AG09309 (cell line): ENCODE measurements around the gene LCN9.
A peak's percentile ranks its signal among the peaks of the same experiment; 100 is the strongest.

Experiments used
- DNase-seq: peaks from one replicate; pipeline ENCODE4 v3.0.0-alpha.2; 2010; ENCODE audit warnings: low read depth
- H3K4me3 ChIP-seq: 2 replicates; pipeline ENCODE4 v1.5.1; 2011; ENCODE audit warnings: mild to moderate bottlenecking, low read depth, low read length, moderate library complexity; ENCODE audit not compliant: control insufficient read depth
- CTCF ChIP-seq: IDR thresholded peaks from 2 replicates; pipeline ENCODE4 v1.5.1; 2011; ENCODE audit warnings: mild to moderate bottlenecking, low read depth, low read length, inconsistent platforms; ENCODE audit not compliant: insufficient read depth, control insufficient read depth; ENCODE audit errors: missing control alignments

The LCN9 gene

GRCh38 chr9:135700525-135700924, 37.4 kb downstream of the LCN9 start:
- no peak overlapping the region for H3K4me3 ChIP-seq
- TF ChIP-seq CTCF, result no peak
- DNase-seq, result no peak

- DNase-seq, result no peak
- TF ChIP-seq CTCF, result no peak
- H3K4me3 ChIP-seq, result no peak overlapping the region
These were observed 38.2 kb downstream of the LCN9 start for GRCh38 chr9:135701067-135701958.

- TF ChIP-seq CTCF, result peak; percentile 49
- H3K4me3 ChIP-seq, result no peak within 1 kb of the TSS
- DNase-seq, result no peak
These were observed 39.0 kb downstream of the LCN9 start, which contains the start of gene KCNT1 for GRCh38 chr9:135701959-135702721. TSS of gene KCNT1 (plus strand) at chr9:135702185. CDS start at chr9:135702259, 74 bp downstream.

GRCh38 chr9:135703726-135704125, 40.6 kb downstream of the LCN9 start:
- no peak for DNase-seq
- TF ChIP-seq CTCF, result no peak
- H3K4me3 ChIP-seq, result no peak overlapping the region

GRCh38 chr9:135704483-135704882, 41.4 kb downstream of the LCN9 start:
- no peak overlapping the region for H3K4me3 ChIP-seq
- no peak for TF ChIP-seq CTCF
- DNase-seq, result no peak

- no peak for TF ChIP-seq CTCF
- H3K4me3 ChIP-seq, result no peak overlapping the region
- DNase-seq, result no peak
These were observed 42.3 kb downstream of the LCN9 start for GRCh38 chr9:135705376-135705775.
